HepG2 (cell line): ENCODE results near the gene SERPINA3. TPM values are rescaled to one million over a fixed set of nuclear protein-coding genes. Genes with fewer than 3 reads are reported as not detected.

Experiments used
- ATAC-seq: fragments of 200-7000 bp; cut with Tn5 transposase; 3 replicates; pipeline ENCODE4 v1.9.1; 2020; ENCODE audit warnings: mild to moderate bottlenecking, moderate library complexity
- BruUV-seq: library from RNA; stranded (reverse); fragments of 400-500 nt; replicated peaks from 2 replicates; lab custom pipeline; 2021; lab: Mats Ljungman, UMichigan
- CTCF ChIA-PET: fragments of 300-600 bp; formaldehyde crosslinking; extraction: SDS; loops from one replicate; lab custom pipeline; 2021; ENCODE audit warnings: low total read pairs, inconsistent platforms, low intra/inter-chr PET ratio; lab: Yijun Ruan, JAX
- POLR2A ChIA-PET: fragments of 350-600 bp; sonication (Branson Sonifier 250); formaldehyde crosslinking; loops from one replicate; lab custom pipeline; 2020; ENCODE audit warnings: antibody characterized with exemption, inconsistent platforms; lab: Yijun Ruan, JAX
- DNase-seq: peaks from one replicate; pipeline ENCODE4 v3.0.0-alpha.2; 2015; ENCODE audit warnings: low spot score
- FAIRE-seq: peaks from 3 replicates; lab custom pipeline; 2011; peaks lifted over from hg19 to GRCh38; lab: Jason Lieb, UNC
- H2AFZ ChIP-seq: one replicate; pipeline ENCODE4 v1.6.1; 2011; ENCODE audit warnings: low read length, inconsistent platforms
- H3K27ac ChIP-seq: fragments of 300-600 bp; 3 replicates; pipeline ENCODE4 v1.8.0; 2011; ENCODE audit warnings: mixed run types, mild to moderate bottlenecking, mixed read lengths, low read length, inconsistent platforms; ENCODE audit not compliant: insufficient read depth; ENCODE audit errors: extremely low read length
- H3K27me3 ChIP-seq, 2 experiments: fragments of 200-600 bp in 1 of 2; 2 replicates in 1 of 2; 3 replicates in 1 of 2; pipeline versions ENCODE4 v1.6.0 to v1.8.0; 2011; ENCODE audit warnings: low read length in 2 of 2, mild to moderate bottlenecking in 2 of 2, moderate library complexity in 2 of 2, inconsistent platforms in 1 of 2; ENCODE audit not compliant: insufficient read depth in 2 of 2, control insufficient read depth in 1 of 2
- H3K36me3 ChIP-seq, 2 experiments: fragments of 200-600 bp in 1 of 2; replicated peaks in 1 of 2; 2 replicates in 1 of 2; 3 replicates in 1 of 2; pipeline versions ENCODE4 v1.5.1 to v1.8.0; 2011; ENCODE audit warnings: low read length in 2 of 2, inconsistent platforms in 1 of 2; ENCODE audit not compliant: insufficient read depth in 2 of 2, control insufficient read depth in 1 of 2
- H3K4me1 ChIP-seq: 2 replicates; pipeline ENCODE4 v1.5.1; 2012; ENCODE audit warnings: low read length, inconsistent platforms; ENCODE audit not compliant: insufficient read depth
- H3K4me2 ChIP-seq: 2 replicates; pipeline ENCODE4 v1.6.0; 2011; ENCODE audit warnings: low read depth, low read length, inconsistent platforms
- H3K4me3 ChIP-seq, 3 experiments: fragments of 200-600 bp in 1 of 3; sonication (generic), shearing (Covaris generic) in 1 of 3; replicated peaks in 1 of 3; 2 replicates each; pipeline ENCODE4 v1.5.1; 2011 to 2016; ENCODE audit warnings: low read length in 3 of 3, inconsistent platforms in 2 of 3, low read depth in 2 of 3, mild to moderate bottlenecking in 2 of 3, control low read depth in 1 of 3, mixed read lengths in 1 of 3; ENCODE audit not compliant: insufficient read depth in 1 of 3
- H3K79me2 ChIP-seq: one replicate; pipeline ENCODE4 v1.6.1; 2011; ENCODE audit warnings: low read length, inconsistent platforms; ENCODE audit not compliant: insufficient read depth
- H3K9ac ChIP-seq: 2 replicates; pipeline ENCODE4 v1.6.0; 2011; ENCODE audit warnings: mild to moderate bottlenecking, low read depth, low read length, inconsistent platforms; ENCODE audit not compliant: insufficient read depth
- H3K9me3 ChIP-seq: 2 replicates; pipeline ENCODE4 v1.5.1; 2012; ENCODE audit warnings: mild to moderate bottlenecking, low read length
- H4K20me1 ChIP-seq: 2 replicates; pipeline ENCODE4 v1.6.0; 2011; ENCODE audit warnings: inconsistent platforms, mild to moderate bottlenecking, low read length, moderate library complexity; ENCODE audit not compliant: insufficient read depth
- CEBPB ChIP-seq: IDR thresholded peaks from 2 replicates; pipeline ENCODE4 v1.6.1; 2011; ENCODE audit warnings: low read depth, low read length, improper control_type of control experiment, borderline replicate concordance
- DPF2 ChIP-seq: sonication (generic); formaldehyde crosslinking; IDR thresholded peaks from 2 replicates; pipeline ENCODE4 v1.4.0; 2020; ENCODE audit warnings: mild to moderate bottlenecking, low read depth, missing genetic modification reagents, borderline replicate concordance
- ESRRA ChIP-seq: sonication (generic); formaldehyde crosslinking; IDR thresholded peaks from 2 replicates; pipeline ENCODE4 v1.5.1; 2020; ENCODE audit warnings: mild to moderate bottlenecking, low read depth, missing genetic modification reagents
- HHEX ChIP-seq: IDR thresholded peaks from 2 replicates; pipeline ENCODE4 v1.6.1; 2016; ENCODE audit warnings: control low read depth
- WGBS: methylation state at CpG from one replicate; pipeline ENCODE4 v1.1.6; 2017; ENCODE audit warnings: low lambda C conversion rate; 5-methylcytosine and 5-hydroxymethylcytosine counted together
- in situ Hi-C: cut with HindIII; loops from 2 replicates; pipeline ENCODE4 v1.10.0; 2017; ENCODE audit warnings: low pct_unique_long_range_greater_than_20kb; ENCODE audit not compliant: extremely low pct_ligation_motif_present
- intact Hi-C: fragments of 100-400 bp; cut with micrococcal nuclease; formaldehyde crosslinking; loops from one replicate; pipeline ENCODE4 v1.10.0; 2022; ENCODE audit not compliant: unreplicated experiment
- polyA plus RNA-seq, 8 experiments: library from polyadenylated mRNA; depleted of rRNA in 3 of 8; stranded (reverse) in 7 of 8; unstranded in 1 of 8; fragments of >200 nt; fragmentation: Illumina TruSeq in 4 of 8; extraction: Trizol in 4 of 8; gene quantifications; 2 replicates each; pipeline versions ENCODE4 v1.2.1 to v1.2.3, GENCODE V29; 2011 to 2016; ENCODE audit warnings: low read depth in 4 of 8, missing spikeins in 1 of 8, mixed read lengths in 1 of 8; ENCODE audit not compliant: insufficient read depth in 1 of 8
- total RNA-seq, 5 experiments: library from RNA; depleted of rRNA; stranded (reverse); fragments of >200 nt; fragmentation: Illumina TruSeq; extraction: Trizol; gene quantifications; 2 replicates each; pipeline ENCODE4 v1.2.3, GENCODE V29; 2016; ENCODE audit warnings: low read depth in 1 of 5
- TF ChIP-seq, protein P1 (sequence below), 2 experiments: fragments of 450-650 bp in 1 of 2; sonication (generic) in 1 of 2; formaldehyde crosslinking; IDR thresholded peaks; 2 replicates each; pipeline versions ENCODE4 v1.5.0 to v1.8.0; 2020 to 2022; ENCODE audit warnings: mild to moderate bottlenecking in 1 of 2, missing genetic modification reagents in 1 of 2
- TF ChIP-seq, protein P2 (sequence below), 2 experiments: fragments of 450-650 bp in 1 of 2; sonication (generic) in 1 of 2; formaldehyde crosslinking in 1 of 2; IDR thresholded peaks; 2 replicates each; pipeline versions ENCODE4 v1.6.1 to v1.8.0; 2016 to 2022; ENCODE audit warnings: antibody characterized with exemption in 1 of 2, mild to moderate bottlenecking in 1 of 2, missing genetic modification reagents in 1 of 2
- TF ChIP-seq, protein P3 (sequence below): IDR thresholded peaks from 2 replicates; pipeline ENCODE4 v1.6.1; 2016; ENCODE audit warnings: mild to moderate bottlenecking, missing biosample characterization, missing genetic modification reagents

Gene SERPINA3
- total and polyA plus RNA-seq, 2 of the 13 experiments (the other 11 are each of a cell fraction or from before 2014, with no cell fraction given) = 825 to 2,200 TPM

DNA sequence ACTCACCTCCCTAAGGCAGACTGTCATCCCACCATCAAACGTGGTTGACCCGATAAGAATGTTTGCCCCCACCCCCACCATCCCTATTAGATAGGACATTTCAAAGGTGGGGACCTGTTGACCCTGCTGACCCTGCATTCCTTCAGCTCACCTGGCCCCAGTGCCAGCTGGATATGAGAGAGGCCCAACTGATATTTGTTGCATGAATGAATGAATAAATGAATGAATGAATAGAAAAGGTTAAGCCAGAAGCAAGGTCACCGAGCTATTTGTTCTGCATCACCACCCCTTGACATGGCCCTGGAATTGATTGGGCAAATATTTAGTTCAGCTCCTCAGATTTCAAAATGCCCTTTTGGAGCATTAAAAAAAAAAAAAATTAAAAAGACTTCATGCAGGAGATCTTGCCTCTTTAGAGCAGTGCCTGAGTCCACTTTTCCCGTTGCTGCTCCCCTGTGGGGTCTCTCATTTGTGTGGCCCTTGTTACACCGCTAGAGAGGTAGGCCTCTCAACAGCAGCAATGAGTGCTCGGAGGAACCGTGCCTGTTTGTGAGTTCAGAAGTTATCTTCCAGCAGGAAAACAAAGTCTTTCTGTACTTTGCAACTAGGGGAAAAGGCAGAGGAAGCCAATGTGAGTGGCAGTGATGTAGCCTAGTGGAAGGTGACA, 39.4 kb upstream of the SERPINA3 start:
- no peaks in the 10 kb centered on the region for H3K36me3 ChIP-seq
- H3K79me2 ChIP-seq = no peaks in the 10 kb centered on the region
- ChIA-PET POLR2A (interaction anchor here (0.6 to 8.1 kb wide), 16 partner anchors 9 to 184 kb away, joined by 3 to 142 read pairs (median 8); partner anchors contain the start of genes SERPINA1, SERPINA3, SERPINA4 and SERPINA5), CTCF (interaction anchor here (1.3 kb wide), 1 partner anchor 64 kb away, joined by 4 read pairs; no protein-coding TSS in a partner anchor)
- WGBS = 1% methylated on average over 7 of the region's 7 CpGs
- no peaks in the 10 kb centered on the region for H4K20me1 ChIP-seq
- peak; percentile 81 for FAIRE-seq
- BruUV-seq = no TSS peak
- H2AFZ ChIP-seq = no peak overlapping the region
- in situ Hi-C loops = no loop called here
- peak overlapping the region; percentile 66 for H3K4me2 ChIP-seq
- peak; percentile 77 for ATAC-seq
- peak; percentile 90 for DNase-seq
- no peaks in the 10 kb centered on the region for H3K9me3 ChIP-seq
- intact Hi-C loops = no loop called here
- H3K27ac ChIP-seq = peak overlapping the region; percentile 94
- peak overlapping the region in 1 of 3 experiments; percentile 30; a peak in 1 of 6 replicates for H3K4me3 ChIP-seq
- peak overlapping the region; percentile 57 for H3K9ac ChIP-seq
- peaks cover 96% of the 10 kb centered on the region for H3K4me1 ChIP-seq
- H3K27me3 ChIP-seq = no peaks in the 10 kb centered on the region
- TF ChIP-seq CEBPB (peak; percentile 24; the same call in 1 of the 2 replicates), HHEX (peak; percentile 83), DPF2 (CRISPR knock-in tag) (peak; percentile 62), ESRRA (CRISPR knock-in tag) (peak; percentile 70; the same call in 1 of the 2 replicates)
- TF ChIP-seq, protein P1, sequence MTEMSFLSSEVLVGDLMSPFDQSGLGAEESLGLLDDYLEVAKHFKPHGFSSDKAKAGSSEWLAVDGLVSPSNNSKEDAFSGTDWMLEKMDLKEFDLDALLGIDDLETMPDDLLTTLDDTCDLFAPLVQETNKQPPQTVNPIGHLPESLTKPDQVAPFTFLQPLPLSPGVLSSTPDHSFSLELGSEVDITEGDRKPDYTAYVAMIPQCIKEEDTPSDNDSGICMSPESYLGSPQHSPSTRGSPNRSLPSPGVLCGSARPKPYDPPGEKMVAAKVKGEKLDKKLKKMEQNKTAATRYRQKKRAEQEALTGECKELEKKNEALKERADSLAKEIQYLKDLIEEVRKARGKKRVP (CRISPR knock-in tag; IDR thresholded peaks at IDR 0.05) = no peak; a peak in 1 of 4 replicates
- TF ChIP-seq, protein P2, sequence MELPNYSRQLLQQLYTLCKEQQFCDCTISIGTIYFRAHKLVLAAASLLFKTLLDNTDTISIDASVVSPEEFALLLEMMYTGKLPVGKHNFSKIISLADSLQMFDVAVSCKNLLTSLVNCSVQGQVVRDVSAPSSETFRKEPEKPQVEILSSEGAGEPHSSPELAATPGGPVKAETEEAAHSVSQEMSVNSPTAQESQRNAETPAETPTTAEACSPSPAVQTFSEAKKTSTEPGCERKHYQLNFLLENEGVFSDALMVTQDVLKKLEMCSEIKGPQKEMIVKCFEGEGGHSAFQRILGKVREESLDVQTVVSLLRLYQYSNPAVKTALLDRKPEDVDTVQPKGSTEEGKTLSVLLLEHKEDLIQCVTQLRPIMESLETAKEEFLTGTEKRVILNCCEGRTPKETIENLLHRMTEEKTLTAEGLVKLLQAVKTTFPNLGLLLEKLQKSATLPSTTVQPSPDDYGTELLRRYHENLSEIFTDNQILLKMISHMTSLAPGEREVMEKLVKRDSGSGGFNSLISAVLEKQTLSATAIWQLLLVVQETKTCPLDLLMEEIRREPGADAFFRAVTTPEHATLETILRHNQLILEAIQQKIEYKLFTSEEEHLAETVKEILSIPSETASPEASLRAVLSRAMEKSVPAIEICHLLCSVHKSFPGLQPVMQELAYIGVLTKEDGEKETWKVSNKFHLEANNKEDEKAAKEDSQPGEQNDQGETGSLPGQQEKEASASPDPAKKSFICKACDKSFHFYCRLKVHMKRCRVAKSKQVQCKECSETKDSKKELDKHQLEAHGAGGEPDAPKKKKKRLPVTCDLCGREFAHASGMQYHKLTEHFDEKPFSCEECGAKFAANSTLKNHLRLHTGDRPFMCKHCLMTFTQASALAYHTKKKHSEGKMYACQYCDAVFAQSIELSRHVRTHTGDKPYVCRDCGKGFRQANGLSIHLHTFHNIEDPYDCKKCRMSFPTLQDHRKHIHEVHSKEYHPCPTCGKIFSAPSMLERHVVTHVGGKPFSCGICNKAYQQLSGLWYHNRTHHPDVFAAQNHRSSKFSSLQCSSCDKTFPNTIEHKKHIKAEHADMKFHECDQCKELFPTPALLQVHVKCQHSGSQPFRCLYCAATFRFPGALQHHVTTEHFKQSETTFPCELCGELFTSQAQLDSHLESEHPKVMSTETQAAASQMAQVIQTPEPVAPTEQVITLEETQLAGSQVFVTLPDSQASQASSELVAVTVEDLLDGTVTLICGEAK (IDR thresholded peaks at IDR 0.05) = no peak
- TF ChIP-seq, protein P2 (CRISPR knock-in tag; IDR thresholded peaks at IDR 0.05) = peak; percentile 66; the same call in 1 of the 2 replicates
- TF ChIP-seq, protein P3, sequence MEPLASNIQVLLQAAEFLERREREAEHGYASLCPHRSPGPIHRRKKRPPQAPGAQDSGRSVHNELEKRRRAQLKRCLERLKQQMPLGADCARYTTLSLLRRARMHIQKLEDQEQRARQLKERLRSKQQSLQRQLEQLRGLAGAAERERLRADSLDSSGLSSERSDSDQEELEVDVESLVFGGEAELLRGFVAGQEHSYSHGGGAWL = no peak
